H1 (cell line): ENCODE data around the gene DOCK8. TPM values are rescaled to one million over a fixed set of nuclear protein-coding genes. Genes with fewer than 3 reads are reported as not detected.

ENCODE experiments used
- ATF3 ChIP-seq: IDR thresholded peaks from 2 replicates; pipeline ENCODE4 v1.6.1; 2011; ENCODE audit warnings: low read depth, mild to moderate bottlenecking, low read length; ENCODE audit not compliant: insufficient read depth
- polyA plus RNA-seq, 7 experiments: library from polyadenylated mRNA; depleted of rRNA in 3 of 7; stranded (reverse) in 5 of 7; unstranded in 2 of 7; fragments of >200 nt in 5 of 7; fragments of 200-250 nt in 2 of 7; gene quantifications; 1 replicate in 5 of 7; 2 replicates in 1 of 7; 4 replicates in 1 of 7; pipeline versions ENCODE4 v1.2.1 to v1.2.3, GENCODE V29; 2011 to 2013; ENCODE audit warnings: missing spikeins in 2 of 7, mixed read lengths in 2 of 7
- total RNA-seq: library from RNA; stranded (reverse); fragmentation: NEBNext Ultra II Directional; extraction: Animal tissue kit (Norgen Biotek cat#: 25700); gene quantifications from 2 replicates; pipeline ENCODE4 v1.2.1, GENCODE V29; 2021

The DOCK8 gene
- total and polyA plus RNA-seq, 2 of the 8 experiments (the other 6 are each of a cell fraction or from before 2014, with no cell fraction given) = 0.57 to 2.0 TPM

GRCh38 chr9:503881-504852 is 289.5 kb downstream of the DOCK8 start, which contains the start of gene KANK1 (continued):
- no peak for TF ChIP-seq ATF3
